GM18951 (cell line): ENCODE results near the gene TNFAIP8L3.
"Not testable (repeated sequence)": the region's sequence is repeated elsewhere in the genome, so short reads cannot be mapped to it uniquely, and the experiment has no call there.

ENCODE experiments used
- POLR2A ChIP-seq: IDR thresholded peaks from 4 replicates; pipeline ENCODE4 v1.6.1; 2011; ENCODE audit warnings: mild to moderate bottlenecking; ENCODE audit not compliant: insufficient read length, insufficient read depth; ENCODE audit errors: extremely low read depth
- in situ Hi-C: fragments of 300-500 bp; cut with MboI; formaldehyde crosslinking; loops from one replicate; pipeline ENCODE4 v1.12.0; 2022; ENCODE audit warnings: low sequenced_read_pairs, mixed read lengths, inconsistent platforms; ENCODE audit not compliant: unreplicated experiment

TNFAIP8L3 gene

DNA sequence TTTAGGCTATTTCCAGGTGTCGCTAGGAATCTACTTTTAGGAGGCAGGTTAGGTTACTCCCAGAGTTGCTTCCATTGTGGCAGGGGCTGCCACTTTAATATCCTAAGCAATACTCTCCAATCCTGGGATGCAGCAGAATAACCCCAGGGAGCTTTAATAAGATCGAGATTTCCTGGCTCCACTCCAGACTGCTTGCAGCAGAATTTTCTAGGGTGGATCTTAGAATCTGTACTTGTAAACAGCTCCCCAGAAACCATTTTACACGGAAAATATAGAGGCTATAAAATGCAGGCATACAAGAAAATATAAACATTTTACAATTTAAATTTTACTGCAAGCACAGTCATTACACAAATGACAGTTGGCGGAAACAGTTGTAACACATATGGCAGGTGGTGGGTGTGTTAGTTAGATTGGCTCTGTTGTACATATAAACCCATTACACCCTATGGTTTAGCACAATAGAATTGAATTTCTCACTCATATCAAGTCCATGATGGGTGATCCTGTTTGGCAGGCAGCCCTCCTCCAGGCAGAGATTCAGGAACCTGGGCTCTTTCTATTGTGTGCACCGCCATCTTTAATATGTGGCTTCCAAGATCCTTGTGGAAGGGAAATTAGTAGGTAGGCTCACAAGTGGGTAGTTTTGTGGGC, 35.0 kb upstream of the TNFAIP8L3 start:
- in situ Hi-C loops: no loop called here
- no peak for TF ChIP-seq POLR2A

GRCh38 chr15:51128701-51129100, 34.0 kb upstream of the TNFAIP8L3 start:
- TF ChIP-seq POLR2A: no peak
- in situ Hi-C loops: no loop called here

GRCh38 chr15:51126842-51127241, 32.1 kb upstream of the TNFAIP8L3 start:
- in situ Hi-C loops: no loop called here

GRCh38 chr15:51123002-51123401, 28.3 kb upstream of the TNFAIP8L3 start:
- in situ Hi-C loops: not testable (repeated sequence)

More at GRCh38 chr15:51126842-51127241, 32.1 kb upstream of the TNFAIP8L3 start:
- TF ChIP-seq POLR2A: no peak

DNA sequence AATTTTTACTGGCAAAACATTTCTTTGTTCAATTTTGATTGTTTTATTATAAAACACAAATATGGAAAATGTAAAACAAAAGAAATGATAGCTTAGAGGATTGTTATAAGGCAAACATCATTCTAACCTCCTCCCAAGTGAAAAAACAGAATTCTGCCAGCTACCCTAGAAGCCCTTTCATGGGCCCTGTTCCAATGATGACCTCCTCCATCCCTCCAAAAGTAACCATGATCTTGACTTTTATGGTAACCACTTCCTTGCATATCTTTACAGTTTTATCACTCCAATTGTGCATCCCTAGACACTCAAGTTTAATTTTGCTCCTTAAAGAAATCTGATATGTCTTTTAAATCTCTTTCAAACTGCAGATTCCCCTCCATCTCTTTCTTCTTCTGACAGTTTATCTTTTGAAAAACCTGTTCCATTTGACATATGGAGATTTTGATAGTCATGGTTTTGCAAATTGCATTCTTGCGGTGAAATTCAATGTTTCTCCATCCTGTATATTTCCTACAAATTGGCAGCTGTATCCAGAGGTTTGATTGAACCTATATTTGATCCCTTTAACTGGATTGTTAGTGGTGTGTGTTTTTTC, 27.0 kb upstream of the TNFAIP8L3 start:
- in situ Hi-C loops: no loop called here
- TF ChIP-seq POLR2A: no peak

- in situ Hi-C loops: no loop called here
- TF ChIP-seq POLR2A: no peak
These were observed 26.4 kb upstream of the TNFAIP8L3 start for GRCh38 chr15:51121118-51121517.

DNA sequence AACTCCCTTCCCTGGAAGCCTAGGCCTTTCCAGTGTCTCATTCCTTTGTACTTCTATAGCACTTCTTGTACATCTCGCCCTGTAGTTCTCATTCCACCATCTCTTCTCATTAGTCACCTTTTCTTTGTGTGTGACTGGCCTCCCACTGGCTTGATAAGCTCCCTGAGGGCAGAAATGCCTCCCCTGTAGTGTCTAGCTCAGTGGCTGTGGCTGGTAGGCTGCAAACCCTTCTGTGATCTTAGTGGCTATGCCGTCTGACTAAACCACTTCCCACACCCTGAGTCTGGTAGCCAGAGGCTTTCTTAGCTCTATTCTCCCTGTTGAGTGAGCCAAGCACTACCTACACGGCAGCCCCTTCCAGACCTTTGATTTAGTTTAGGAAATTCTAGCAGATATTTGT, 24.4 kb upstream of the TNFAIP8L3 start:
- no peak for TF ChIP-seq POLR2A
- in situ Hi-C loops: no loop called here

DNA sequence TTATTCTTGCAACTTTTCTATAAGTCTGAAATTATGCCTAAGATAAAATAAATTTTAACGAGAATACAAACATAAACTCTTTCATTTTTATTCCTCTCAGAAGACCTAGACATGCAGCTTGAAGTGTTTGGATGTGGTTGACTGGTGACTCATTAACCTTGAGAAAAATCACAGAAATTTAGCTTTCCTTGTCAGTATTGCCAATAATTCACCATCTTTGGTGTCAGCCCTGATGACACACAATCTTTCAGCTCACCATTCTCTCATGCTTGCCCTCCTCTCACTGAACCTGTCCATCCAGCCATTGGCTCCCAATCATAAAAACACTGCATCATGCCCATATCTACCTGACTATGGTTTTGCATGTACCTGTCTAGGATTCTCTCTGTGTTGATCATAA, 22.6 kb upstream of the TNFAIP8L3 start:
- in situ Hi-C loops: no loop called here
- TF ChIP-seq POLR2A: no peak

DNA sequence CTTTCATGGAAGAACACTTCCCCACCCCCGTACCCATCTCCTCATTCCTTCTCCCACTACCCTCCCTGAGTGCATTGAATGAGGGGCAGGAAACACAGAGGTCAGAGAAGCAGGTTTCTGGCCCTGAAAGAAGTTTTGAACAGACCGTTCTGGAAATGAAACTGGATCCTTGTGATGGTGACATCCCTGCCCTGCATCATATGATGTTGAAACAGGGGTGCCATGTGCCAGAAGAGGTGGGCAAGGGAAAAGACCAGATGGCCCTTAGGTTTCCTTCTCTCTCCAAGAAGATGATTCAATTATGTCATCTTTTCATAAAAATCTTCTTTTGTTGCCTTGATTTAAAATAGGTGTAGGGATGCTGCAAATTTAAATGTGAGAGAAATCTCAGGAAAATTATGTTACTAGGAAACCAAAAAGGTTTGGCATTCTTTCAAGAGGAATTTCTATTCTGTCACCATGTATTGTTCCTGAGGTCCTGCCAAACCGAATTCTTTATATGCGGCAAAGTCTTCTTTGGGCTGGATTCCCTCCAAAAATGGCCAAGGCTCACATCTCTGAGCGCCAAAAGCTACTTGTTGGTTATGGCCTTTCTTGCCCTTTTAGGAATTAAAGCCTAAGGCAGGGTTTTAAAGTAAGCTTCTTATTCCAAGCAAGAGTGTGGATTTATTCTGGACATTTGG, 19.9 kb upstream of the TNFAIP8L3 start:
- no peak for TF ChIP-seq POLR2A
- in situ Hi-C loops: no loop called here

GRCh38 chr15:51112078-51112477, 17.4 kb upstream of the TNFAIP8L3 start:
- in situ Hi-C loops: no loop called here
- no peak for TF ChIP-seq POLR2A

- in situ Hi-C loops: no loop called here
- TF ChIP-seq POLR2A: no peak
These were observed 16.4 kb upstream of the TNFAIP8L3 start for GRCh38 chr15:51111061-51111460.

DNA sequence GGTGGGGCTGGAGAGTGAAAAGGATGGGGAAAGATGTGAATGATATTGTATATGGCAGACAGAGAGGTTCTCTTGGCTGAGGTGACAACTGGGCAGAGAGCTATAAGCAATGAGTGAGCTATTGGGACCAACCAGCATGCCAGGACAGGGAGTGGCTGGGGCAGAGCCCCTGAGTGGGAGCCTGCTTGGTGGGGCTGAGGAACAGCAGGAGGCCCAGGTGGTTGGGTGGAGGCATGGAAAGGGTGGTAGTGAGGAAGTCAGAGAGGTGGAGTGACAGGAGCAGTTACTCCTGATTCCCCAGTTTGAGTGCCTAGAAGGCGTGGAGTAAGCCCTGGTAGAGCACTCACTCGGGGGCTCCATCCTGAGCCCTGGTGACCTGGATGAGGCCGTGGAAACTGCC, 15.5 kb upstream of the TNFAIP8L3 start:
- no peak for TF ChIP-seq POLR2A
- in situ Hi-C loops: no loop called here

- in situ Hi-C loops: no loop called here
- no peak for TF ChIP-seq POLR2A
These were observed 14.3 kb upstream of the TNFAIP8L3 start for GRCh38 chr15:51108933-51109550.

DNA sequence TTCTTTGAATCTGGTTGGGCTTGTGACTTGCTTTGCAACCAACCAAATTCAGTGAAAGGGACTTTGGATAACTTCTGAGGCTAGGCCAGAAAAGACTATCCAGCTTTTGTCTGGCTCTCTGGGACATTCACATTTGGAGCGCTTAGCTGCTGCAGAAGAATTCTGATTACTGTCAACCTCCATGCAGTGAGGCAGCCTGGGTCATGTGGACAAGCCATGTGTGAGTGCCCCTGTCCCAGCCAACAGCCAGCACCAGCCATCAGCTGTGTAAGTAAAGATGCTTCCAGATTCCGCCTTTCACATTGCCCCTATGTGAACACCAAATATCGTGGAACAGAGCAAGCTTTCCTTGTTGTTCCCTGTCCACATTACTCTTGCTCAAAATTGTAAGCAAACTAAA, 12.9 kb upstream of the TNFAIP8L3 start:
- in situ Hi-C loops: no loop called here
- TF ChIP-seq POLR2A: no peak
